Mammary epithelial cell (primary cell): ENCODE measurements around the gene TTC33.

ENCODE experiments used
- EZH2 ChIP-seq: IDR thresholded peaks from 2 replicates; pipeline ENCODE4 v1.6.1; 2012; ENCODE audit warnings: low read length, inconsistent platforms, borderline replicate concordance
- TF ChIP-seq, protein P1 (sequence below), 2 donors: IDR thresholded peaks in 1 of 2; conservative IDR thresholded peaks in 1 of 2; 2 replicates each; pipeline ENCODE4 v1.5.1; 2011 to 2012; ENCODE audit warnings: inconsistent platforms in 2 of 2, low read length in 2 of 2, mild to moderate bottlenecking in 2 of 2, control low read depth in 1 of 2, low read depth in 1 of 2; ENCODE audit not compliant: insufficient read depth in 1 of 2; ENCODE audit errors: extremely low read depth in 1 of 2

DNA sequence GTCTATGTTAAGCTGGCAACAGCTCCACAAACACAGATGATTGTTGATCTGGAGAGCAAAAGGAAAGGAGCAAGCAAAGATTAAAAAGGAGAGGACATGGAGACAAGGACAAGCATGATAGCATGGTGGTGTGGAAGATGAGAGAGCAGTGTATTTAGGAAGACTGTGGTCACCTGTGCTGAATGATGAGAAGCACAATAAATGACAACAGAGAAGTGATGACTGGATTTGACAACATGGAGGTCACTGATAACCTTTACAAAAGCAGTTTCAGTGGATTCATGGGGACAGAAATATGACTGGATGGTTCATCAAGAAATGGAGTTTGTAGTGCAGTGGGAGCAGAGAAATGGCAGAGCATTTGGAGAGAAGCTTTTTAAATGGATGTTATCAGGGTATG is 20.2 kb downstream of the TTC33 start:
- TF ChIP-seq, protein P1, sequence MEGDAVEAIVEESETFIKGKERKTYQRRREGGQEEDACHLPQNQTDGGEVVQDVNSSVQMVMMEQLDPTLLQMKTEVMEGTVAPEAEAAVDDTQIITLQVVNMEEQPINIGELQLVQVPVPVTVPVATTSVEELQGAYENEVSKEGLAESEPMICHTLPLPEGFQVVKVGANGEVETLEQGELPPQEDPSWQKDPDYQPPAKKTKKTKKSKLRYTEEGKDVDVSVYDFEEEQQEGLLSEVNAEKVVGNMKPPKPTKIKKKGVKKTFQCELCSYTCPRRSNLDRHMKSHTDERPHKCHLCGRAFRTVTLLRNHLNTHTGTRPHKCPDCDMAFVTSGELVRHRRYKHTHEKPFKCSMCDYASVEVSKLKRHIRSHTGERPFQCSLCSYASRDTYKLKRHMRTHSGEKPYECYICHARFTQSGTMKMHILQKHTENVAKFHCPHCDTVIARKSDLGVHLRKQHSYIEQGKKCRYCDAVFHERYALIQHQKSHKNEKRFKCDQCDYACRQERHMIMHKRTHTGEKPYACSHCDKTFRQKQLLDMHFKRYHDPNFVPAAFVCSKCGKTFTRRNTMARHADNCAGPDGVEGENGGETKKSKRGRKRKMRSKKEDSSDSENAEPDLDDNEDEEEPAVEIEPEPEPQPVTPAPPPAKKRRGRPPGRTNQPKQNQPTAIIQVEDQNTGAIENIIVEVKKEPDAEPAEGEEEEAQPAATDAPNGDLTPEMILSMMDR (conservative IDR thresholded peaks at IDR 0.05 in 1 of 2, IDR thresholded peaks at IDR 0.05 in 1 of 2; ENCODE audit: extremely low read depth in 1 of 2, insufficient read depth in 1 of 2, low read depth in 1 of 2, low read length in 2 of 2), result no peak
- no peak for TF ChIP-seq EZH2
